Lung (tissue), 12 donors: Measurements from ENCODE around the gene FOXP3. TPM values are rescaled to one million over a fixed set of nuclear protein-coding genes. Genes with fewer than 3 reads are reported as not detected.

Experiments
- ATAC-seq: fragments of 200-7000 bp; cut with Tn5 transposase; one replicate; pipeline ENCODE4 v1.9.1; 2020; ENCODE audit warnings: moderate number of reproducible peaks; ENCODE audit not compliant: insufficient read depth, low FRiP score
- DNase-seq, 3 donors: peaks; one replicate each; pipeline ENCODE4 v3.0.0-alpha.2; 2013 to 2017
- H3K27ac ChIP-seq, 2 donors: one replicate each; pipeline ENCODE4 v1.5.1; 2013; ENCODE audit warnings: mild to moderate bottlenecking in 2 of 2, moderate library complexity in 2 of 2, control low read depth in 1 of 2, inconsistent platforms in 1 of 2, low read depth in 1 of 2, low read length in 1 of 2
- H3K27me3 ChIP-seq, 3 donors: one replicate each; pipeline ENCODE4 v1.5.1; 2013; ENCODE audit warnings: low read length in 2 of 3; ENCODE audit not compliant: control insufficient read depth in 3 of 3, insufficient read depth in 3 of 3
- H3K36me3 ChIP-seq, 4 donors: one replicate each; pipeline ENCODE4 v1.5.1; 2013; ENCODE audit warnings: low read length in 4 of 4, mild to moderate bottlenecking in 1 of 4, moderate library complexity in 1 of 4; ENCODE audit not compliant: control insufficient read depth in 4 of 4, insufficient read depth in 4 of 4
- H3K4me1 ChIP-seq, 5 donors: one replicate each; pipeline ENCODE4 v1.5.1; 2013; ENCODE audit warnings: low read length in 5 of 5, mild to moderate bottlenecking in 2 of 5, moderate library complexity in 1 of 5; ENCODE audit not compliant: control insufficient read depth in 5 of 5, insufficient read depth in 5 of 5
- H3K4me3 ChIP-seq: one replicate; pipeline ENCODE4 v1.5.1; 2013; ENCODE audit warnings: mild to moderate bottlenecking, control low read depth, moderate library complexity
- H3K9ac ChIP-seq, 2 donors: one replicate each; pipeline ENCODE4 v1.5.1; 2013; ENCODE audit warnings: low read length in 2 of 2, control low read depth in 1 of 2; ENCODE audit not compliant: insufficient read depth in 1 of 2
- H3K9me3 ChIP-seq, 4 donors: one replicate each; pipeline ENCODE4 v1.5.1; 2013; ENCODE audit warnings: low read length in 3 of 4, mild to moderate bottlenecking in 1 of 4, moderate library complexity in 1 of 4; ENCODE audit not compliant: control insufficient read depth in 4 of 4, insufficient read depth in 3 of 4
- CTCF ChIP-seq: IDR thresholded peaks from 2 replicates; pipeline ENCODE4 v1.5.1; 2012; ENCODE audit warnings: mild to moderate bottlenecking; ENCODE audit errors: control extremely low read depth, extremely low read depth
- WGBS, 2 donors: extraction: QIAGEN DNeasy Blood & Tissue Kit; methylation state at CpG; one replicate each; pipeline ENCODE4 v1.1.7; 2013; 5-methylcytosine and 5-hydroxymethylcytosine counted together
- polyA plus RNA-seq, 2 donors: library from polyadenylated mRNA; stranded (reverse); fragments of 200-250 nt; gene quantifications; one replicate each; pipeline ENCODE4 v1.2.1, GENCODE V29; 2013
- total RNA-seq, 2 donors: library from RNA; depleted of rRNA in 1 of 2; stranded (reverse); fragments of >200 nt in 1 of 2; gene quantifications; one replicate each; pipeline ENCODE4 v1.2.1, GENCODE V29; 2014 to 2021
- donor health status: control.
- donor health status: control.
- donor health status: Bipolar disorder and iron deficiency.
- donor health status: healthy.
- donor health status: DM: yes; HTN: yes; CAD: no.

The FOXP3 gene
- total and polyA plus RNA-seq, 4 donors: 0.12 to 1.4 (median 0.48) TPM

GRCh38 chrX:49212861-49213260, 51.6 kb downstream of the FOXP3 start:
- no peak overlapping the region for H3K4me3 ChIP-seq
- DNase-seq (no peak), ATAC-seq (no peak)
- H3K27me3 ChIP-seq: peaks cover 0 to 6% (median 0%) of the 10 kb centered on the region in 3 donors
- H3K36me3 ChIP-seq: no peaks in the 10 kb centered on the region
- no peak for TF ChIP-seq CTCF
- H3K4me1 ChIP-seq: no peaks in the 10 kb centered on the region
- no peak overlapping the region for H3K27ac ChIP-seq
- no peak overlapping the region for H3K9ac ChIP-seq
- H3K9me3 ChIP-seq: peaks cover 0 to 11% (median 0%) of the 10 kb centered on the region in 4 donors
- 56 to 85% methylated on average over 1 of the region's 1 CpG for WGBS, 2 donors

DNA sequence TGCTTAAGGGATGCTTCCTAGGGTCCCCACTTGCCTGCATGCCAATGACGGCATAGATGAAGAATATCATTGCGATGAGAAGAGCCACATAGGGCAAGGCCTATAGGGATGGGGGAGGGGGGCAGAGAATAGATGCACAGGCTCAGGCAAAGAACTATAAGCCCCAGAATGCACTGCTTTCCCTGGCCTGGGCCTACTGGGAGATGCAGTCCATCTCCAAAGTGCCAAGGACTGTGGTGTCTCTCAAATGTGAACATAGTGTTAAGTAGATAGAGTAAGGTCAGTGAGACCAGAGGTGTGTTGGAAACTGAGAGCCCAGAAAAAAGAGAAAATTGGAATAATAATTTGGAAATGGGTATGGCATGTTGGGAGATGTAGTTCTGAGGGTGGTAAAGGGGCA, 52.3 kb downstream of the FOXP3 start:
- Histone ChIP-seq H3K4me3 (no peak overlapping the region), H3K9ac (no peak overlapping the region), H3K27ac (no peak overlapping the region), H3K9me3 (peaks cover 0 to 9% (median 0%) of the 10 kb centered on the region in 4 donors), H3K36me3 (no peaks in the 10 kb centered on the region), H3K4me1 (no peaks in the 10 kb centered on the region), H3K27me3 (peaks cover 0 to 6% (median 0%) of the 10 kb centered on the region in 3 donors)
- no peak for TF ChIP-seq CTCF
- WGBS, 2 donors: 81 to 85% methylated on average over 2 of the region's 2 CpGs
- no peak for DNase-seq
- ATAC-seq: no peak

DNA sequence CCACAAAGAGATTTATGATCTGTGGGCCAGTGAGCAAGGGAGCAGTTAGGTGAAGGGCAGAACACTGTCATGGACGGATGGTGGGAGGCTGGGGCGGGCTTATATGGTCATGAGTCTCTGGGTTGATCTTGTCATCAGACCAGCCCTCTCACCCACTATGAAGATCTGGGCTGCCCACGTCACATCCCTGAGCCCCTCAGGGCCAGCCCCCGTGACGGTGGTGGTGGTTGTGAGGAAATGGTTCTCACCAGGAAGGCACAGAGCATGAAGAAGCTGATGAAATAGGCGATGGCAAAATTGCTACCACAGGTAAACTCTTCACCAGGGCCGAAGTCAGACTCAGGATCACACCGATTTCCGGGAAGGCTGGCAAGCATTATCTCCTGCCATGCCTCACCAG, 53.4 kb downstream of the FOXP3 start:
- no peak for DNase-seq
- H3K27me3 ChIP-seq: peaks cover 0 to 6% (median 0%) of the 10 kb centered on the region in 3 donors
- 80 to 89% methylated on average over 8 to 9 of the region's 9 CpGs for WGBS, 2 donors
- H3K9me3 ChIP-seq: peaks cover 0 to 9% (median 0%) of the 10 kb centered on the region in 4 donors
- H3K4me3 ChIP-seq: no peak overlapping the region
- no peak overlapping the region for H3K9ac ChIP-seq
- H3K27ac ChIP-seq: no peak overlapping the region
- no peak for TF ChIP-seq CTCF
- no peak for ATAC-seq
- H3K4me1 ChIP-seq: no peaks in the 10 kb centered on the region
- H3K36me3 ChIP-seq: no peaks in the 10 kb centered on the region

DNA sequence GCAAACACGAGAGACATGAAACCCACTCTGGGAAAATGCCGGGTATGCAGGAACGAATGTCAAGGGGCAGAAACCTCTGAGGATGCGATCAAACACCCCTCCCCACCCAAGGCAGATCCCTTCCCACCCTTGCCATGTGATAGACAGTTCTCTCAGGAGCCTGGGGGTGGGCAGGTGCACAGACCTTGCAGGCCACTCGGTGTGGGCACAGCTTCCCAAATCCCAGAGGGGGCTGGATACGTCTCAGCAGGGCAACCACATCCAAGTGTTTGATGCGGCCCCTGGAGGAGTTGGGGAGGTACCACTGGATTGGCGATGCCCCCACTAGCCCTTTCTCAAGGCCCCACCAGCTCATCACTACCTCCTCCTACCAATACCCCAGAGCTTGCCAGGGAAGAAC, 54.1 kb downstream of the FOXP3 start:
- ATAC-seq (no peak), DNase-seq (no peak)
- 73 to 84% methylated on average over 7 to 8 of the region's 8 CpGs for WGBS, 2 donors
- H3K4me3 ChIP-seq: no peak overlapping the region
- peaks cover 0 to 6% (median 0%) of the 10 kb centered on the region in 3 donors for H3K27me3 ChIP-seq
- no peak for TF ChIP-seq CTCF
- H3K36me3 ChIP-seq: no peaks in the 10 kb centered on the region
- H3K4me1 ChIP-seq: no peaks in the 10 kb centered on the region
- H3K9me3 ChIP-seq: peaks cover 0 to 9% (median 0%) of the 10 kb centered on the region in 4 donors
- H3K27ac ChIP-seq: no peak overlapping the region
- H3K9ac ChIP-seq: no peak overlapping the region
